K562 (cell line): ENCODE results near the gene AQP9. TPM values are rescaled to one million over a fixed set of nuclear protein-coding genes. Genes with fewer than 3 reads are reported as not detected.

ENCODE experiments used
- AFF4 ChIP-seq: sonication (generic); formaldehyde crosslinking; IDR thresholded peaks from 2 replicates; pipeline ENCODE4 v1.8.0; 2023; ENCODE audit warnings: mild to moderate bottlenecking, missing genetic modification reagents
- GATA2 ChIP-seq: sonication (generic); formaldehyde crosslinking; IDR thresholded peaks from 2 replicates; pipeline ENCODE4 v1.4.0; 2020; ENCODE audit warnings: mild to moderate bottlenecking, missing genetic modification reagents
- HDAC6 ChIP-seq: IDR thresholded peaks from 2 replicates; pipeline ENCODE4 v1.6.1; 2012; ENCODE audit warnings: low read depth, mild to moderate bottlenecking, control low read depth, inconsistent platforms, low read length, moderate library complexity
- HDGF ChIP-seq: fragments of 450-650 bp; IDR thresholded peaks from 2 replicates; pipeline ENCODE4 v1.6.1; 2016
- PHF20 ChIP-seq: fragments of 450-650 bp; IDR thresholded peaks from 2 replicates; pipeline ENCODE4 v1.6.1; 2018; ENCODE audit not compliant: partially characterized antibody
- RERE ChIP-seq: sonication (generic); formaldehyde crosslinking; IDR thresholded peaks from 2 replicates; pipeline ENCODE4 v1.8.0; 2023; ENCODE audit warnings: missing genetic modification reagents, mild to moderate bottlenecking, borderline replicate concordance
- SMARCA4 ChIP-seq: fragments of 450-650 bp; IDR thresholded peaks from 2 replicates; pipeline ENCODE4 v1.6.1; 2016
- ZC3H4 ChIP-seq: sonication (generic); formaldehyde crosslinking; IDR thresholded peaks from 2 replicates; pipeline ENCODE4 v1.9.0; 2021; ENCODE audit warnings: missing genetic modification reagents, borderline replicate concordance
- ZNF280A ChIP-seq: fragments of 450-650 bp; IDR thresholded peaks from 2 replicates; pipeline ENCODE4 v1.6.1; 2018; ENCODE audit warnings: mild to moderate bottlenecking, low read depth; ENCODE audit not compliant: partially characterized antibody
- ZNF3 ChIP-seq: fragments of 250-450 bp; sonication (Bioruptor Pico); IDR thresholded peaks from 2 replicates; pipeline ENCODE4 v1.5.0; 2021; ENCODE audit warnings: mild to moderate bottlenecking, moderate library complexity
- ZSCAN29 ChIP-seq: fragments of 450-650 bp; IDR thresholded peaks from 2 replicates; pipeline ENCODE4 v1.6.1; 2017
- polyA plus RNA-seq, 8 experiments: library from polyadenylated mRNA; depleted of rRNA in 4 of 8; stranded (reverse) in 5 of 8; unstranded in 3 of 8; fragments of >200 nt; fragmentation: Nextera tagmentation in 2 of 8; fragmentation: Illumina TruSeq in 1 of 8; extraction: Ambion mirVana in 2 of 8; extraction: Trizol in 1 of 8; gene quantifications; 2 replicates each; pipeline versions ENCODE4 v1.2.1 to v1.2.3, GENCODE V29; 2011 to 2014; ENCODE audit warnings: inconsistent platforms in 1 of 8, missing spikeins in 1 of 8
- total RNA-seq, 7 experiments: library from RNA; depleted of rRNA in 6 of 7; stranded (reverse); fragments of >200 nt in 6 of 7; fragmentation: Illumina TruSeq in 2 of 7; extraction: Trizol in 2 of 7; gene quantifications; 2 replicates each; pipeline versions ENCODE4 v1.2.1 to v1.2.3, GENCODE V29; 2011 to 2021; ENCODE audit warnings: low replicate concordance in 1 of 7

Gene AQP9
- total and polyA plus RNA-seq, 9 of the 15 experiments (the other 6 are each of a cell fraction or from before 2014, with no cell fraction given), result 0.04 to 0.33 (median 0.07) TPM; not detected in 4

DNA sequence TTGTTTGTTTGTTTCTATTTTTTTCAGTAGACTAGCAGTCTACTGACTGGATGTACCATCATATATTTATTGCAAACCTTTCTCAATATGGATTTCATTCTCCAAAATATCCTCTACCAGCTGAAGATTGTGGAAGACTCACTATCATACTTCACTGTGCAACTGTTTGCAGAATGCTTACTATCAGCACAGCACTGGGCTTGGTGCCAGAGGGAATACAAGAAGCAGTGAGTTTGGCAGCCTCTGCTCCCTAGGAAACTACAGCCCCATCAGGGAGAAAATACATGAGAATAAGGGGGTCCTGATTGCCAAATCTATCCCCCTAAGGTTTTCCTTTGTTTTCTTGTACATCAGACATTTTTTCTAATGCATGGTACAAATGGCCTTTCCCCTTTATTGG lies 27.5 kb downstream of the AQP9 start (continued):
- no peak for TF ChIP-seq ZSCAN29
- TF ChIP-seq PHF20, result no peak
- TF ChIP-seq ZC3H4 (CRISPR knock-in tag), result no peak
- peak; percentile 33; the same call in 1 of the 2 replicates for TF ChIP-seq SMARCA4
- no peak for TF ChIP-seq HDGF
- TF ChIP-seq ZNF280A, result no peak
- no peak for TF ChIP-seq RERE (CRISPR knock-in tag)
- TF ChIP-seq HDAC6, result no peak
- no peak for TF ChIP-seq GATA2
- no peak for TF ChIP-seq AFF4 (CRISPR knock-in tag)
- no peak for TF ChIP-seq ZNF3 (CRISPR knock-in tag)
